H7 (cell line): ENCODE measurements around the gene PTPRO. TPM values are rescaled to one million over a fixed set of nuclear protein-coding genes. Genes with fewer than 3 reads are reported as not detected.

Source experiments
- DNase-seq: peaks from one replicate; pipeline ENCODE4 v3.0.0; 2012
- H3K27me3 ChIP-seq: 2 replicates; pipeline ENCODE4 v1.6.0; 2011; ENCODE audit warnings: mild to moderate bottlenecking, low read length; ENCODE audit not compliant: control insufficient read depth, insufficient read depth
- H3K36me3 ChIP-seq: replicated peaks from 2 replicates; pipeline ENCODE4 v1.5.1; 2011; ENCODE audit warnings: low read length; ENCODE audit not compliant: control insufficient read depth, insufficient read depth
- H3K4me3 ChIP-seq: 2 replicates; pipeline ENCODE4 v1.5.1; 2011; ENCODE audit warnings: low read depth, mild to moderate bottlenecking, control low read depth, low read length, moderate library complexity; ENCODE audit not compliant: insufficient read depth
- total RNA-seq: library from RNA; depleted of rRNA; stranded (reverse); fragments of >200 nt; shearing (Covaris generic); gene quantifications from 2 replicates; pipeline ENCODE4 v1.2.3, GENCODE V29; 2014

PTPRO gene
- total RNA-seq, 1 experiment from 2014 or later, result 0.42 TPM

DNA sequence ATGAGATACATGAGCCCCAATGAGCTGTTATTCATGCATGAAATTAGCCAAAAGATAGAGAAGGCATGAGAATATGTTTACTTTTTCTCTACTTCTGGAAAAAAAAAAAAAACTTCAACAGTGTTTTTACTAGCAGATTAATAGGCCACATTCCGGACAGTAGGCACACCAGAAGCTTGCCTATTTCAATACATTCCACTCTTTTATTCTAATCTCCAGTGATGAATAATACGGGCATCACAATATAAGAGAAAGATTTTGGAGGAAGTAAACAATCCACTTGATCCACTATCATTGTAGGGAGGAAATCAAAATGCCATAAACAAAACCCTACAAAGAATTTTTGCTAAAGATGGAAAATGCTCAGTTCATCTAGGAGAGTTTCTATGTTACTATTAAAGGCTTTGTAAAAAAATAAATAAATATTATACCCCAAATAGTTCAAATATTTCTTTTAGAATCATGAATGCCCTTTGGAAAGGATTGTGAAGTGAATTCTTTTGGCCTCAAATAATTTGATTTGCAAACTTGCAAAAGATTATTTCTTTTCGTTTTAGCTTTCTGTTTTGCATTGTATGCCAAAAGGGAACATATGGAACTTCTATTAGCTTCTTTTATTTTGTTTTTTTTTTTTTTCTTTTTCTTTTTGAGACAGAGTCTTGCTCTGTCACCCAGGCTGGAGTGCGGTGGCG is 234.2 kb downstream of the PTPRO start:
- Histone ChIP-seq H3K27me3 (no peaks in the 10 kb centered on the region), H3K4me3 (no peak overlapping the region), H3K36me3 (no peaks in the 10 kb centered on the region)
- no peak for DNase-seq

DNA sequence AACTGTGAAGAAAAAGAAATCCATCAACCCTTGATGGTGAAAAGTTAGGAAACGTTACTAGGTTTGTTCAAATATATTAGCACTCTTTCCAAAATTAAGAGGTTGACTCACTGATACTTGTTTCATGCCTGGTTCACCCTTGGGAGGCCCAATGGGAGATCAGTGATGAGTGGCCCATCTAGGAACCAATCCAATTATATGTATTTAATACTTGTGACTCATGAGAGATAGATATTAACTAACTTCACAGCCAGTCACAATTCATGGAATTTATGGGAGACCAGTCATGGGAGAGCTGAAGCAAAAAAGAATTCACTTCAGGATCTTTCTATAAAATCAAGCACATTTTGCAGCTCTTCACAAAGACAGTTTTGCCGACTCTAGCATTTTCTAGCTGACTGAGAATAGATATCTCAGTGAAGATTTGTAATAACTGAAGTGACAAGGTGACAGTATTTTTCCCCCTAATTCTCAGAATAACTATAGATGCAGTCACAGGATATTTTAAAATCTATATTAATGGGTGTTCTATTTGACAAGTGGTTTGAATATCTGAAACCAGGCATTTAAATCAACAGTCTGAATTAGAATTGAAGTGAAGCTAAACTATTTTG is 236.7 kb downstream of the PTPRO start:
- Histone ChIP-seq H3K4me3 (no peak overlapping the region), H3K27me3 (no peaks in the 10 kb centered on the region), H3K36me3 (no peaks in the 10 kb centered on the region)
- no peak for DNase-seq

DNA sequence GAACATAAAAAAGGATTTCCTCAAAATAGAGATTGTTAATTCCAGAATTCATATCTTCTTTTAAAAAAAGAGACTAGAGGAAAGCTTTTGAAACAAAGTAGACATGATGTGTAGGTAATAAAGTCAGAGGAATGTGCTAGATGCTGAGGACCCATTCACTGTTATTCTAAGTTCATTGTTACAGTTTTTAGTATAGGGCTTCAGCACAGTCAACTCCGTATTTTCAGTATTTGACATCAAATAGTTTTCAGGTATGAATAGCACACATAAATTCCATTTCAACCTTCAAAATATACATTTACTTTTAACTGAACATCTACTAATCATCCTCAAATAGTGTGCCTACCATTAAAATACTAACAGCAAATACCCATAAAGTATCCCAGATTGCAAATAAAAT is 239.1 kb downstream of the PTPRO start:
- no peaks in the 10 kb centered on the region for H3K36me3 ChIP-seq
- H3K4me3 ChIP-seq, result no peak overlapping the region
- DNase-seq, result no peak
- no peaks in the 10 kb centered on the region for H3K27me3 ChIP-seq

DNA sequence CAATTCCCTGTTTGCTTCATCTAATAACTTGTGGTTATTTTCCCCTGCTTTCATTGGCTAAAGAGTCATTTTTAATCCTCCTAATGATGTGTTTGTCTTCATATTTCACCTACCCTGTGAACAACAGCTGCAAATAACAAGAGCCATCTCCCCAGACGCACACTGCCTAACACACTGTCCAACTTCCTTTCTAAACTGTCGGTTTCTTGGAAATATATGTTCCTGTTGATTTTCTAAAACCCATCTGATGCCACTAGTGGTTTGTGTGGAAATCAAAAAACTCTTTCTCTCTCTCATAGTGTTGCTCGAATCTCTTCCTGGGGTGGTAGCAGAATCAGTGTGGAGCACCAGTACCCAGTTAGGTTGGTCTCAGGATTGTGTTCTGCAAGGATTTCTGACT is 240.0 kb downstream of the PTPRO start:
- Histone ChIP-seq H3K27me3 (no peaks in the 10 kb centered on the region), H3K4me3 (no peak overlapping the region), H3K36me3 (no peaks in the 10 kb centered on the region)
- no peak for DNase-seq

DNA sequence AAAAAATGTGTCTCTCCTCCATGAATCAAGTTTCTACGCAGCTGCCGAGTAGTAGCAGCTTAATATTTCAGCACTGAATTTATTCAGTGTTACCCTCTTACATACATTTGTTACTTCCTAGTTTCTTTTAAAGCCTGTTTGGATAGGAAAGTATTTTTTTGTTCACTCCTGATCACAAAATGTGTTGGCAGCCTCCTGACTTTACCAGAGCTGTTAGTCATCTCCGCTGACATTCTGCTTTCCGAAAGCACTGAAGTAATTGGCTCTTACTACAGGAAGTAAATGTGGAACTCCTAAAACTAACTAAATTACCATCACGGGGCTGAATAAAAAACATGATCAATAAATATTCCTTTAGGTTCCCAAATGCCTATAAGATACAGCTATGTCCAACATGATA is 241.4 kb downstream of the PTPRO start:
- no peaks in the 10 kb centered on the region for H3K36me3 ChIP-seq
- H3K4me3 ChIP-seq, result no peak overlapping the region
- no peak for DNase-seq
- no peaks in the 10 kb centered on the region for H3K27me3 ChIP-seq

DNA sequence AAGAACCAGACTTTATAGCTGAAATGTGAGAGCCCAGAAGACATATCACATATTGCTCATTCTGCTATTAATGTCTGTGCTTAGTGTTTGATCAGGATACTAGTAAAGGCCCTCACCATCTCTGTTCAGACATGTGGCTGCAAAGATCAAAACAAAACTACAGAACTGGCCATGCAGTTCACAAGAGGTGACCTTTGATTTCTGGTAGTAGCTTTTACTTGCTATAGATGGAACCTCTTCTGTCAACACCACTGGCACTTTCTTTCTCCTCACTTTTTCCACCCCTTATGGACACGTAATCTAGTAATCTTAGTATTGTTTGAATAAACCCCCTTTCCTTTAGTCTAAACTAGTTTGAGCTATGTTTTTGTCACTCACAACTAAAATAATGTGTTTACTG is 252.0 kb downstream of the PTPRO start:
- H3K27me3 ChIP-seq, result no peaks in the 10 kb centered on the region
- no peaks in the 10 kb centered on the region for H3K36me3 ChIP-seq
- no peak for DNase-seq
- H3K4me3 ChIP-seq, result no peak overlapping the region

DNA sequence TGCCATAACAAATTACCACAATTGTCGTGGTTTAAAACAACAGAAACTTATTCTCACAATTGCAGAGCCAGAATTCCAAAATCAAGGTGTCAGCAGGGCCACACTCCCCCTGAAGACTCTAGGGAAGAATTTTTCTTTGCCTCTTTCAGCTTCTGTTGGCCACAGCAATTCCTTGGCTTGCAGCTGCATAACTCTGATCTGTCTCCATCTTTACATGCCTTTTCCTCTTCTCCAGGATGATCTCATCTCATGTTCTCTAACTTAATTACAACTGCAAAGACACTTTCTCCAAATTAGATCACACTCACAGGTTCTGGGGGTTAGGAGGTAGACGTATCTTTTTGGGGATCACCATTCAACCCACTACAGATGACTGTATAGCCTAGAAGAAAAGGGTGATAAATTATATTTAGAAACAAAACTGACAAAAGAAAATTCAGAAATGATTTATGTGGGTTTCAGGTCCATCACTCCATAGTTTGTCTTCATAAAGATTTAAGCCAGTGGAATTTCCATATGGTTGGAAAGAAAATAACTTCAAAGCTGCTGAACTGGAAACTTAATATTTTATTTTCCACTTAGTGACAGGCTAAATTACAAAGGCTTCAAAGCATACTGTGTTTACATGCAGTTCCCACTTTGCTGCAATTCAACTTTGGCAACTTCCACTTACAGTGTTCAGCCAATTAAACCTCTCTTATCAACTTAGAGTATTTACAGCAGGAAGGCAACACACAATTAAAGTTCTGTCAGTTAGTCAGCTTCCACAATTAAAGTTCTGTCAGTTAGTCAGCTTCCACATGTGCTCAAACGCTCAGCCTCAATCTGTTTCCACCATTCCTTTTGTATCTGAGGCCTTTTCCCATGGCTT is 253.6 kb downstream of the PTPRO start:
- no peaks in the 10 kb centered on the region for H3K27me3 ChIP-seq
- no peak for DNase-seq
- H3K4me3 ChIP-seq, result no peak overlapping the region
- no peaks in the 10 kb centered on the region for H3K36me3 ChIP-seq

DNA sequence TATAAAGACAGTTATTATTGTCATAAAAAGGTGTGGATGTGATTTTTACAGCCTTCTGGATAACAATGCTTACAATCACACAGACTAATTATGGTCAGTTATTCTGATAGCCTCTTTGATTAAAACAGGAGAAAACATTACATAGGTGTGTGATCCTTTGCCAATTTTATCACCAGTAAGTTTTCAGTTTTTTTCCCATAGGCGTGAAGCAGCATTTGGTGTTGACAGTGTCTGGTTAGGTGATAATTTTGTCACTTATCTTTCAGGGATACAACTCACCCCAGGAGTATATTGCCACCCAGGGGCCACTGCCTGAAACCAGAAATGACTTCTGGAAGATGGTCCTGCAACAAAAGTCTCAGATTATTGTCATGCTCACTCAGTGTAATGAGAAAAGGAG is 258.1 kb downstream of the PTPRO start:
- Histone ChIP-seq H3K27me3 (no peaks in the 10 kb centered on the region), H3K4me3 (no peak overlapping the region), H3K36me3 (no peaks in the 10 kb centered on the region)
- DNase-seq, result no peak

DNA sequence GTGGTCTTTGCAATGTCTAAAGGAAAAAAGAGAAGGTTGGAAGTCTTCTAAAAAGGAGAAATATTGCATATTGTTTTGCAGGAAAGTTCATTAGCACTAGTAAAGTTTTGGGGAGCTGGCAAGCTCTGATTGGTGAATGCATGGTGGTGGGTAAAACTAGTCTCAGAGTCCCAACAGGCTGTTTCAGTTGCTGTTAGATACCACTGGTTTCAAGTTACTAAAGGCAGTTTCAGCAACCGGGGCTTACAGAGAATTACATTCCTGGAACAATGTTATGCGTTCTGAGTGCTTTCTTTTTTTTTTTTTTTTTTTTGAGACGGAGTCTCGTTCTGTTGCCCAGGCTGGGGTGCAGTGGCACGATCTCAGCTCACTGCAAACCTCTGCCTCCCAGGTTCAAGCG is 258.7 kb downstream of the PTPRO start:
- Histone ChIP-seq H3K36me3 (no peaks in the 10 kb centered on the region), H3K4me3 (no peak overlapping the region), H3K27me3 (no peaks in the 10 kb centered on the region)
- no peak for DNase-seq

DNA sequence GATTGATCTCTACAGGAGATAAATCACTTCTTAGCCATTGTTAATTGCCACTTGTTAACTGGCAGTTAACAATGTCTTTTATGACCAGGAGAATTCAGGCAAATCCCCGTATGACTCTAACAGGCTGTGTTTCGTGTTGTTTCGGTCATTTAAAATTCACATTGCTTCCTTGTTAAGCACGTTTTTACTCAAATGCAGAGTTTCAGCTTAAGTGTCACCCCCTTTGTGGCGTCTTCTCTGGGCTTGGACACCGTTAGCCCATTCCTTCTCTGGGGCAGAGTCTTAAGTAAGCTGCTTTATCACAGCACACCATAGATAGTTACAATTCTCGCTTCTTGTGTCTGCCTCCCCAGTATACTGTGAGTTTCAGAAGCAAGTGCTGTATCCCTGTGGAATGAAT is 261.5 kb downstream of the PTPRO start:
- DNase-seq, result no peak
- no peak overlapping the region for H3K4me3 ChIP-seq

DNA sequence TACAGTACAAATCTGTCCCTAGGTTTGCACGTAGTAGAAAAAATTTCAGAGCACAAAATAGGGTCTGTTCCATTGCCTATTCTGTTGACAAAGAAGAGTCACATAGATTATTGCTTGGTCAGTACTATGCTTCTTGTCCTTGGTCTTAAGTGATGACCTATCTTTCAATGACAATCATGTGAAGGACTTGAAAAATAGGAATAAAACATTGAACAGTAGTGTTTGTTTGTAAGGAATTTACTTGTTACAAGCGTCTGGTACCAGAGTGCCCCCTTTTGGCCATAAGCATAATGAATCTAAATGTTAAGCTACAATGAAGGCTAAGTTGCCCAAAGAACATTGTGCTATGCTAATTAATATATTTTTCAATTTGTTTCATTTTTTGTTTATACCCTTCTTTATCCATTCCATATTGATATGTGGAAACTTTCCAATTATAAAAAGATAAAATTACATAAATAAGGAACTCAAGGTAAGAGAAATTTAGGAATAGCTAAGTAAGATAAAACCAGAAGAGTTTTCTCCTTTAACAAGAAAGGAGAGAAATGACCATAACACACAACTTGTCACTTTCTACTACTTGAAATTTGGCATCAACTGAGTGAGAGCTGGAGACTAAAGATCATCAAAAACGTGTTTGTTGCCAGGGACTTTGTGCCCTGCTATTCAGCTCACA is 262.2 kb downstream of the PTPRO start:
- DNase-seq, result no peak
- Histone ChIP-seq H3K27me3 (no peaks in the 10 kb centered on the region), H3K36me3 (no peaks in the 10 kb centered on the region), H3K4me3 (no peak overlapping the region)

More for the DNA sequence above, 261.5 kb downstream of the PTPRO start:
- Histone ChIP-seq H3K27me3 (no peaks in the 10 kb centered on the region), H3K36me3 (no peaks in the 10 kb centered on the region)

DNA sequence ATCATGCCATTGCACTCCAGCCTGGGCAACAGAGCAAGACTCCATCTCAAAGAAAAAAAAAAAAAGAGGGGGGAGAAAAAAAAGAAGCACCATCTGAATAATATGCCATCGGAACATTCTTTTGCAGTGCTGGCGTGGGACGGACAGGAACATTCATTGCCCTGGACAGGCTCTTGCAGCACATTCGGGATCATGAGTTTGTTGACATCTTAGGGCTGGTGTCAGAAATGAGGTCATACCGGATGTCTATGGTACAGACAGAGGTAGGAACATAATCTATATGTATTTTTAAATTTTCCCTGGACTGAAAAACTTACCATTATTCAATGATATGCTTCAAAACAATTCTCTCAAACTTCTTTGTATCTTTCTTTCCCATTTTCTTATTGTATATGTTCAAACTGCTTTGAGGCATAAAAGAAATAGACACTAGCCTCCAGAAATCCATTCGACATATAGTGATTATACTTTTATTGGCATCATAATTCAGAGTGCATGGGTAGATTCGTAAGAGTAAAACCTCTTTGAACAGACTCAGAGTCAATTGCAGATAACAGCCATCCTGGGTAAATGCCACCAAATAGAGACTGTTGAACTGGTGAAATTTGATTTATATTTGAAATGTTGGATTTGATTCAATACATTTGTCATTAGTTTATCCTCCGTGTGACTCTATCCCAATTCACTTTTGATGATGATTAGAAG is 267.2 kb downstream of the PTPRO start:
- H3K27me3 ChIP-seq, result no peaks in the 10 kb centered on the region
- DNase-seq, result no peak
- no peaks in the 10 kb centered on the region for H3K36me3 ChIP-seq
- H3K4me3 ChIP-seq, result no peak overlapping the region

DNA sequence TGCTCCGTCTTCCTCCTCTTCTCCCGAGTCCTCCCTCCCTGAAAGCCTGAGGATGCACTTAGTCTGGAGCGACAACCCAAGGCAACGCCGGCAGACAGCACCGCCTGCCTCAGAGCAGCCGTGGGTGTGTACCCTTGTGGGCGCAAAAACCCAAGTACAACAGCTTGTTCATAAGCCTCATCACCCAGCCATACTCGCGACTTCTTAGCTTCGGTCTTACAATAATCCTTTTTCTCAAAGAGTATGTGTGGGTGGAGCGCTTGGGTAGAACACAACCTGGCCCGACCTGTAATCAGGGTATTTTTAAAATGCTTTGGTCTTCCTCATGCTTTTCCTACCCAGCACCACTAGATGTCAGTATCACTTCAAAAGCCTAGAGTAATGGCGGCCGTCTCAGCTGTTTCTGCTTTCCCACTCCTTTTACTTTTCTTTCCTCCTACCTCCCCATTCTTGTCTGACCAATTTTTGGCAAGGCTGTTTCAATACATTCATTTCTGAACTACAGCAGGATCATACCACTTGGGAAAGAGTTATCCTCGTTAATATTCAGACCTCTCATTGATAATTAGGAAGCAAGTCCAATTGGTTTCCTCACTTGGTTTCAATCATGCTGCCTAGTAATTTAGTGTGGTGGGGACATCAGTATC is 268.0 kb downstream of the PTPRO start:
- H3K36me3 ChIP-seq, result no peaks in the 10 kb centered on the region
- peak; percentile 39 for DNase-seq
- H3K4me3 ChIP-seq, result peak overlapping the region; percentile 13; the same call in 1 of the 2 replicates
- no peaks in the 10 kb centered on the region for H3K27me3 ChIP-seq

DNA sequence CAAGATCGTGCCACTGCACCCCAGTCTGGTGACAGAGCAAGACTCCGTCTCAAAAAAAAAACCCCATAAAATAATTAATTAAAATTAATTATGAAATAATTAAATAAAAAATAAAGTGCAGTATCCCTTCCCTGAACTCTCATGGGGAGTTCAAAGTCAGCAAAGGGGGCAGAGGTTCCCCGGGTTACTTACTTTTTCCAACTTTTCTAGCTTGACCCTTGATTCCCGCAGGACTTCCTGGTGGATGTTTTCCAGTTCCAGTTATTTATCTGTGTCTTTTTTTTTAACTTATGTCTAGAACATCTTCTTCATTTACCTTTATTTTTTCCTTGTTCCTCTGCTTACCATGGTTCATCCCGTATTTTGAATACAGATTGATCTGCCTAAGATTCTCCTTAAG is 269.5 kb downstream of the PTPRO start:
- H3K27me3 ChIP-seq, result no peaks in the 10 kb centered on the region
- DNase-seq, result no peak
- no peak overlapping the region for H3K4me3 ChIP-seq
- H3K36me3 ChIP-seq, result no peaks in the 10 kb centered on the region
